ENCODE measurements around the gene SACM1L. TPM values are rescaled to one million over a fixed set of nuclear protein-coding genes. Genes with fewer than 3 reads are reported as not detected.
"Not testable (repeated sequence)": the region's sequence is repeated elsewhere in the genome, so short reads cannot be mapped to it uniquely, and the experiment has no call there.

Gene SACM1L
- total RNA-seq, 4 donors from 2014 or later: 23.8 to 34.6 (median 32.1) TPM

DNA sequence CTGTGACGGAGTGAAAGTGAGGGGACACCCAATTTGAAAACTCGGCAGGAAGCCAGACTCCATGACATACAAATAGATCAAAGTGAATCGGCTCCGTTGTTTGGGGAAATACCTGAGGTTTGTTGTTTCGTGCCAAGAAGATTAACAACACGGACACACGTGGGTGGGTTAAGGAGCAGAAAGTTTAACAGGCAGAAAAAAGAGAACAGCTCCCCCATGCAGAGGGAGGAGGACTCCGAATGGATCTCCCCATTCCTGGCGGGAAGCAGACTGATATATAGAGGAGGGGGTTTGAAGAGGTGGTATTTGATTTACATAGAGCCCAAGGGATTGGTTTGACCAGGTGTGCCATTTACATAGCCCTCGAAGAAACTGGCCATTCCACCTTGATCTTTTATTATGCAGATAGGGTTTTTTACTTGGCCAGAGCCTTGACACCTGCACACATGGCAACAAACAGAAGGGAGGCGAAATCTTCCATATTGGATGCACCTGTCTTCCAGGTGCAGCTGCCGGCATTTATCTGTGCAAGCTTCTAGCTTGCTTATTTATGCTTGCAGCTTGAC lies 4.8 kb upstream of the SACM1L start:
- intact Hi-C loops (cut with DNase I; ENCODE audit: low total_unique reads): no loop called here
- no peak for DNase-seq (ENCODE audit: low spot score in 2 of 2)
- H3K4me3 ChIP-seq (ENCODE audit: low read depth, poor library complexity, severe bottlenecking): no peak overlapping the region
- WGBS, 2 donors: 37% methylated on average over 12 of the region's 12 CpGs
- TF ChIP-seq, protein P1, sequence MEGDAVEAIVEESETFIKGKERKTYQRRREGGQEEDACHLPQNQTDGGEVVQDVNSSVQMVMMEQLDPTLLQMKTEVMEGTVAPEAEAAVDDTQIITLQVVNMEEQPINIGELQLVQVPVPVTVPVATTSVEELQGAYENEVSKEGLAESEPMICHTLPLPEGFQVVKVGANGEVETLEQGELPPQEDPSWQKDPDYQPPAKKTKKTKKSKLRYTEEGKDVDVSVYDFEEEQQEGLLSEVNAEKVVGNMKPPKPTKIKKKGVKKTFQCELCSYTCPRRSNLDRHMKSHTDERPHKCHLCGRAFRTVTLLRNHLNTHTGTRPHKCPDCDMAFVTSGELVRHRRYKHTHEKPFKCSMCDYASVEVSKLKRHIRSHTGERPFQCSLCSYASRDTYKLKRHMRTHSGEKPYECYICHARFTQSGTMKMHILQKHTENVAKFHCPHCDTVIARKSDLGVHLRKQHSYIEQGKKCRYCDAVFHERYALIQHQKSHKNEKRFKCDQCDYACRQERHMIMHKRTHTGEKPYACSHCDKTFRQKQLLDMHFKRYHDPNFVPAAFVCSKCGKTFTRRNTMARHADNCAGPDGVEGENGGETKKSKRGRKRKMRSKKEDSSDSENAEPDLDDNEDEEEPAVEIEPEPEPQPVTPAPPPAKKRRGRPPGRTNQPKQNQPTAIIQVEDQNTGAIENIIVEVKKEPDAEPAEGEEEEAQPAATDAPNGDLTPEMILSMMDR (IDR thresholded peaks at IDR 0.05): no peak
- no peak for TF ChIP-seq POLR2A (IDR thresholded peaks at IDR 0.05)

DNA sequence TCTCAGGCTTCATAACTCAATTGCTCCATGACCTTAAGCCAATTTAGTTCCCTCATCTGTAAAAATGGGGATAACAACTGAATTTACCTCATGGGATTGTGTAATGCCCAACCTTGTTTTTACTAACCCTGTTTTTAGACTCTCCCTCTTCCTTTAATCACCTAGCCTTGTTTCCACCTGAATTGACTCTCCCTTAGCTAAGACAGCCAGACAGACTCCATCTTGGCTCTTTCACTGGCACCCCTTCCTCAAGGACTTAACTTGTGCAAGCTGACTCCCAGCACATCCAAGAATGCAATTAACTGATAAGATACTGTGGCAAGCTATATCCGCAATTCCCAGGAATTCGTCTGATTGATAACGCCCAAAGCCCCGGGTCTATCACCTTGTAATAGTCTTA lies 3.5 kb upstream of the SACM1L start:
- WGBS, 2 donors: 77 to 87% methylated on average over 4 of the region's 4 CpGs
- DNase-seq (ENCODE audit: low spot score in 2 of 2); intact Hi-C loops (cut with DNase I; ENCODE audit: low total_unique reads); H3K4me3 ChIP-seq (ENCODE audit: low read depth, poor library complexity, severe bottlenecking): not testable (repeated sequence)

DNA sequence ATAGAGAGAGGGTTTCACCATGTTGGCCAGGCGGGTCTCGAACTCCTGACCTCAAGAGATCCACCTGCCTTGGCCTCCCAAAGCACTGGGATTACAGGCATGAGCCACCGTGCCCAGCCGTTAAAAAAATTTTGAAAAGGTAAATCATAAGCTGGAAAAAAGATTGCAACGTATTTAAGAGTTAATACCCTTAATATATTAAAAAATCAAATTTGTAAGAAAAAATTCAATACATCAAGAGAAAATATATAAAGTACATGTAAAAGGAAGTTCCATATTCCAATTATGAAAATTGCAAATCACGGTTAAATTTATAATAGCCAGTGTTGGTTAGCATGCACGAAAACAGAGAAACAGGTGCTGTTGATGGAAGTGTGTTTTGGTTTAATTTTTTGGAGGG lies 2.3 kb upstream of the SACM1L start:
- no peak overlapping the region for H3K4me3 ChIP-seq (ENCODE audit: low read depth, poor library complexity, severe bottlenecking)
- TF ChIP-seq, protein P1 (IDR thresholded peaks at IDR 0.05): no peak
- no peak for TF ChIP-seq POLR2A (IDR thresholded peaks at IDR 0.05)
- intact Hi-C loops (cut with DNase I; ENCODE audit: low total_unique reads): no loop called here
- no peak for DNase-seq (ENCODE audit: low spot score in 2 of 2)
- WGBS, 2 donors: 88 to 89% methylated on average over 7 of the region's 7 CpGs

DNA sequence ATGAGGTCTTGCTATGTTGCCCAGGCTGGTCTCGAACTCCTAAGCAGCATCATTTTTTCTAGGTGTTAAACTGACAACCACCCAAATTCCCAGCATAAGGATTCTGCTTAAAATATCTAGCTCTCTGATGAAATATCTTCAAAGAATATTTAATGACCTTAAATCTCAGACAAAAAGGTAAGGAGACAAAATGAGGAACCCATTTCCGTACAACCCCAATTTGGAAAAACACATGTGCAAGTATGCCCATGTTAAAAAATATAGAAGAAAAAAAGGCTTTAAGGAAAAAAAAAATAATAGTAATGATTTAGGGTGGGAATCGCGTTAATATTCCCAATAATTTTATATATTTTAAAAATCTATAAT lies 1.4 kb upstream of the SACM1L start:
- WGBS, 2 donors: 31 to 38% methylated on average over 4 of the region's 4 CpGs
- intact Hi-C loops (cut with DNase I; ENCODE audit: low total_unique reads): no loop called here
- no peak overlapping the region for H3K4me3 ChIP-seq (ENCODE audit: low read depth, poor library complexity, severe bottlenecking)
- TF ChIP-seq POLR2A (IDR thresholded peaks at IDR 0.05): no peak
- TF ChIP-seq, protein P1 (IDR thresholded peaks at IDR 0.05): no peak
- no peak for DNase-seq (ENCODE audit: low spot score in 2 of 2)

DNA sequence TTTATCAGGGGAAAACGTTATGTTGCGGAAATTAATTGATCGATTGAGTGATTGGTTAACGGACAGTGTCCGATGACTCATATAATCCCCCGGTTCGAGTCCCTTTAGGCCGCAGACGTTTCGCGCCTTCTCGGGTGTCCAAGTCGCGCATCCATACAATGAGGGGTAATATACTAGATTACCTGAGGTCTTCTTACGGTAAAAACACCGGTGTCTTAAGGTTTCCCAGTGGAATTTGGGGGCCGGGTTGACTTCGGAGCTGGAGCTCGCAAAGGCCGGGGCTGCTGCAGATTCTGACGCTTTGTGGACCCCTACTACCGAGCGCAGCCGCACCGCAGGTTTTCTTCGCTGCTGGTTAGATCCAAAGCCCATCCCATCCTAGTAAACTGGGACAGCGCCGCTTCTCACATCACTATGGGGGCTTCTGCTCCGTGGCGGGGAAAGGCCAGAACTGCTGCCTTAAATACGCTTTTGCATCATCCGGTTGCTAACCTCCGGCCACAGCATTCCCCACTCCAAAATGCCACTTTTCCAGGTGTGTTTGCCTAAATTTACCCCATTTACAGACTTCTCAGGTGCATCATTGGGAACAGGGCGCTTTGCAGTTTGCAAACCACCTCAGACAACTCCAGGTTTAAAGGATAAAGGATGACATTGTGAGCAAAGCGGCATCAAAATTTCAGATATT lies 858 bp upstream of the SACM1L start:
- WGBS, 2 donors: 2% methylated on average over 35 of the region's 35 CpGs
- intact Hi-C loops (cut with DNase I; ENCODE audit: low total_unique reads): no loop called here
- TF ChIP-seq POLR2A (IDR thresholded peaks at IDR 0.05): no peak
- TF ChIP-seq, protein P1 (IDR thresholded peaks at IDR 0.05): no peak
- H3K4me3 ChIP-seq (ENCODE audit: low read depth, poor library complexity, severe bottlenecking): peak overlapping the region; percentile 21
- no peak for DNase-seq (ENCODE audit: low spot score in 2 of 2)

DNA sequence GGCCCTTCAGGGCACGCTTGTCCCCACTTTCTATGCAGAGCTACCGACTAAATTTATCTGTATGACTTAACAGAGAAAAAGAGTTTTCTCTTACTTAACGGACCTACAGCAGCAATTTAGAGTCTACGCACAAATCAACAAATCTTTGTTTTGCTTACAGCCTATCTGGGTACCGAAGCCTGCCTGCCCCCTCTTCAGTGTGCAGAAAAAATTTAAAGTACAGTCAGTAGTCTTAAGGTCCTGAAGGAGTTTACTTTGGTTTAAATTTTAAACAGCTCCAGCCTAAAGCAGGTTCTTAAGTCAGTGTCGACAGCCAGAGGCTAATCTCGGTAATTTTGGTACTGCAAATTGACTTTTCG lies 570 bp downstream of the SACM1L start:
- intact Hi-C loops (cut with DNase I; ENCODE audit: low total_unique reads): no loop called here
- H3K4me3 ChIP-seq (ENCODE audit: low read depth, poor library complexity, severe bottlenecking): peak overlapping the region; percentile 82
- 1 to 2% methylated on average over 8 of the region's 8 CpGs for WGBS, 2 donors
- DNase-seq (ENCODE audit: low spot score in 2 of 2): no peak
- TF ChIP-seq POLR2A (IDR thresholded peaks at IDR 0.05): no peak
- TF ChIP-seq, protein P1 (IDR thresholded peaks at IDR 0.05): no peak
